Measurements from ENCODE around the gene KRTAP5-8.

Gene KRTAP5-8

GRCh38 chr11:71556018-71556417, 18.2 kb downstream of the KRTAP5-8 start:
- H3K4me3 ChIP-seq (ENCODE audit: low read depth, low read length): no peak overlapping the region
- no peak for DNase-seq (ENCODE audit: low read depth)
- in situ Hi-C loops (cut with HindIII; ENCODE audit: low sequenced_read_pairs): no loop called here
- TF ChIP-seq, protein P1, sequence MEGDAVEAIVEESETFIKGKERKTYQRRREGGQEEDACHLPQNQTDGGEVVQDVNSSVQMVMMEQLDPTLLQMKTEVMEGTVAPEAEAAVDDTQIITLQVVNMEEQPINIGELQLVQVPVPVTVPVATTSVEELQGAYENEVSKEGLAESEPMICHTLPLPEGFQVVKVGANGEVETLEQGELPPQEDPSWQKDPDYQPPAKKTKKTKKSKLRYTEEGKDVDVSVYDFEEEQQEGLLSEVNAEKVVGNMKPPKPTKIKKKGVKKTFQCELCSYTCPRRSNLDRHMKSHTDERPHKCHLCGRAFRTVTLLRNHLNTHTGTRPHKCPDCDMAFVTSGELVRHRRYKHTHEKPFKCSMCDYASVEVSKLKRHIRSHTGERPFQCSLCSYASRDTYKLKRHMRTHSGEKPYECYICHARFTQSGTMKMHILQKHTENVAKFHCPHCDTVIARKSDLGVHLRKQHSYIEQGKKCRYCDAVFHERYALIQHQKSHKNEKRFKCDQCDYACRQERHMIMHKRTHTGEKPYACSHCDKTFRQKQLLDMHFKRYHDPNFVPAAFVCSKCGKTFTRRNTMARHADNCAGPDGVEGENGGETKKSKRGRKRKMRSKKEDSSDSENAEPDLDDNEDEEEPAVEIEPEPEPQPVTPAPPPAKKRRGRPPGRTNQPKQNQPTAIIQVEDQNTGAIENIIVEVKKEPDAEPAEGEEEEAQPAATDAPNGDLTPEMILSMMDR (IDR thresholded peaks at IDR 0.05; ENCODE audit: low read depth, low read length, missing control alignments): no peak

DNA sequence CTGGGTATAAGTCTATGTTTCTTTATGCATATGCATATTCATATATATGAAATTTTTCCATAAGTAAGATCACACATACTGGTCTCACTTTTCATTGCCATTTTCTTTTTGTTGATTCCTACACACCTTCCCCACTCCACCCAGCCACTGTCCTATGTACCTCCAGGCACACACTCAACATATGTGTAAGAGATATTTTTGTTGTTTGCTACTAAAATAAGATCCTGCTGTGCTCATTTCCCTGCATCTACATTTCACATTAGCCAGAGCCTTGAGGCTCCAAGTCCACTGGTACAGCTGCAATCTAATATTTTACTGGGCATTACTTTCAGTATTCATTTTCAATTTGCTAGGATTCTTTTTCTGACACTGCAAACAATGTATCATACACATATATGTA, 19.4 kb downstream of the KRTAP5-8 start:
- DNase-seq (ENCODE audit: low read depth): no peak
- TF ChIP-seq, protein P1 (IDR thresholded peaks at IDR 0.05; ENCODE audit: low read depth, low read length, missing control alignments): no peak
- no peak overlapping the region for H3K4me3 ChIP-seq (ENCODE audit: low read depth, low read length)
- in situ Hi-C loops (cut with HindIII; ENCODE audit: low sequenced_read_pairs): no loop called here

DNA sequence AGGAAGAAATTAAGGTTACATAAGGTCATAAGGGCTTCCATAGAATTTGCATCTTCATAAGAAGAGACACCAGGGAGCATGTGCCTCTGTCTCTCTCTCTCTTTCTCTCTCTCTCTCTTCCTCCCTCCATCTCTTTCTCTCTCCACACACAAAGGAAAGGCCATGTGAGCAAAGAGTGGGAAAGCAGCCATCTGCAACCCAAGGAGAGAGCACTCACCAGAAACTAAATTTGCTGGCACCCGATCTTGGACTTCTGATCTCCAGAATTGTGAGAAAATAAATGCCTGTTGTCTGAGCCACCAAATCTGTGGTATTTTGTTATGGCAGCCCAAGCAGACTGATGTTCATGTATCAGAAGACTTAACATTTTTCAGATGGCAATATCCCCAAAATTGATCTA, 21.2 kb downstream of the KRTAP5-8 start:
- in situ Hi-C loops (cut with HindIII; ENCODE audit: low sequenced_read_pairs): no loop called here
- TF ChIP-seq, protein P1 (IDR thresholded peaks at IDR 0.05; ENCODE audit: low read depth, low read length, missing control alignments): no peak
- H3K4me3 ChIP-seq (ENCODE audit: low read depth, low read length): no peak overlapping the region
- no peak for DNase-seq (ENCODE audit: low read depth)

- TF ChIP-seq, protein P1 (IDR thresholded peaks at IDR 0.05; ENCODE audit: low read depth, low read length, missing control alignments): no peak
- in situ Hi-C loops (cut with HindIII; ENCODE audit: low sequenced_read_pairs): no loop called here
- no peak for DNase-seq (ENCODE audit: low read depth)
- no peak overlapping the region for H3K4me3 ChIP-seq (ENCODE audit: low read depth, low read length)
These were observed 24.3 kb downstream of the KRTAP5-8 start for GRCh38 chr11:71562120-71562519.

- H3K4me3 ChIP-seq (ENCODE audit: low read depth, low read length): no peak overlapping the region
- in situ Hi-C loops (cut with HindIII; ENCODE audit: low sequenced_read_pairs): no loop called here
- DNase-seq (ENCODE audit: low read depth): no peak
- TF ChIP-seq, protein P1 (IDR thresholded peaks at IDR 0.05; ENCODE audit: low read depth, low read length, missing control alignments): peak; percentile 48
These were observed 25.6 kb downstream of the KRTAP5-8 start for GRCh38 chr11:71563406-71563805.

- in situ Hi-C loops (cut with HindIII; ENCODE audit: low sequenced_read_pairs): no loop called here
- DNase-seq (ENCODE audit: low read depth): no peak
- TF ChIP-seq, protein P1 (IDR thresholded peaks at IDR 0.05; ENCODE audit: low read depth, low read length, missing control alignments): no peak
- H3K4me3 ChIP-seq (ENCODE audit: low read depth, low read length): no peak overlapping the region
These were observed 26.6 kb downstream of the KRTAP5-8 start for GRCh38 chr11:71564430-71564829.

DNA sequence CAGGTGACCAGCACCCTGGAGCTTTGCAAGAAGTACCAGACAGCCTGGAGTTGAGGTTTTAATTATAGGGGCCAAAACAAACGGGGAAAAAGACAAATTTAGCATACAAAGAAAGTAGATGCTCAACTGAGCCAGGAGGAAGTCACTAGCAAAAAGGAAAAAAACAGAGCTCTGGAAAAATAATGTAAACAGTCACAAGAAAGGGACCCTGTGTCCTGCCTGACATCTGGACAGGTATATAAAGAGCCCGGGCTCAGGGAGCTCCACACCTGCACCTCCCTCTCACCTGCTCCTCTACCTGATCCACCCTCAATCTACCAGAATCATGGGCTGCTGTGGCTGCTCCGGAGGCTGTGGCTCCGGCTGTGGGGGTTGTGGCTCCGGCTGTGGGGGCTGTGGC, 27.4 kb downstream of the KRTAP5-8 start, which contains the start of gene KRTAP5-10:
Gene KRTAP5-10, plus strand, starts transcription at position 301 of the 400 bp plus-strand sequence. Its CDS starts 25 bp downstream, at position 326.
- in situ Hi-C loops (cut with HindIII; ENCODE audit: low sequenced_read_pairs): no loop called here
- TF ChIP-seq, protein P1 (IDR thresholded peaks at IDR 0.05; ENCODE audit: low read depth, low read length, missing control alignments): no peak
- DNase-seq (ENCODE audit: low read depth): no peak
- no peak within 1 kb of the TSS for H3K4me3 ChIP-seq (ENCODE audit: low read depth, low read length)

All from astrocyte of the cerebellum (primary cell).